ENCODE results near the gene CHRDL1.

GRCh38 chrX:110675886-110676285 lies 119.7 kb downstream of the CHRDL1 start:
- TF ChIP-seq POLR2A (IDR thresholded peaks at IDR 0.05; ENCODE audit: insufficient read depth in 1 of 2, low read depth in 2 of 2, low read length in 2 of 2) (no peak), POLR2AphosphoS5 (IDR thresholded peaks at IDR 0.05; ENCODE audit: low read depth, low read length) (no peak), SMC3 (IDR thresholded peaks at IDR 0.05; ENCODE audit: low read length) (no peak), TAF15 (IDR thresholded peaks at IDR 0.05; ENCODE audit: low read depth, low read length, poor library complexity, severe bottlenecking) (no peak), FOXA1 (IDR thresholded peaks at IDR 0.05) (no peak), FOXA1 (CRISPR knock-in tag; IDR thresholded peaks at IDR 0.05) (no peak), RAD21 (CRISPR knock-in tag; IDR thresholded peaks at IDR 0.05) (no peak), RBAK (CRISPR knock-in tag; IDR thresholded peaks at IDR 0.05) (no peak), KMT2A (CRISPR knock-in tag; IDR thresholded peaks at IDR 0.05) (no peak), CTCF (CRISPR knock-in tag; IDR thresholded peaks at IDR 0.05) (no peak), ATF7 (IDR thresholded peaks at IDR 0.05) (no peak), ATF7 (CRISPR knock-in tag; IDR thresholded peaks at IDR 0.05) (no peak), RFX5 (IDR thresholded peaks at IDR 0.05; ENCODE audit: low read depth, low read length) (no peak), HDAC2 (CRISPR knock-in tag; IDR thresholded peaks at IDR 0.05) (no peak)
- TF ChIP-seq, protein P1, sequence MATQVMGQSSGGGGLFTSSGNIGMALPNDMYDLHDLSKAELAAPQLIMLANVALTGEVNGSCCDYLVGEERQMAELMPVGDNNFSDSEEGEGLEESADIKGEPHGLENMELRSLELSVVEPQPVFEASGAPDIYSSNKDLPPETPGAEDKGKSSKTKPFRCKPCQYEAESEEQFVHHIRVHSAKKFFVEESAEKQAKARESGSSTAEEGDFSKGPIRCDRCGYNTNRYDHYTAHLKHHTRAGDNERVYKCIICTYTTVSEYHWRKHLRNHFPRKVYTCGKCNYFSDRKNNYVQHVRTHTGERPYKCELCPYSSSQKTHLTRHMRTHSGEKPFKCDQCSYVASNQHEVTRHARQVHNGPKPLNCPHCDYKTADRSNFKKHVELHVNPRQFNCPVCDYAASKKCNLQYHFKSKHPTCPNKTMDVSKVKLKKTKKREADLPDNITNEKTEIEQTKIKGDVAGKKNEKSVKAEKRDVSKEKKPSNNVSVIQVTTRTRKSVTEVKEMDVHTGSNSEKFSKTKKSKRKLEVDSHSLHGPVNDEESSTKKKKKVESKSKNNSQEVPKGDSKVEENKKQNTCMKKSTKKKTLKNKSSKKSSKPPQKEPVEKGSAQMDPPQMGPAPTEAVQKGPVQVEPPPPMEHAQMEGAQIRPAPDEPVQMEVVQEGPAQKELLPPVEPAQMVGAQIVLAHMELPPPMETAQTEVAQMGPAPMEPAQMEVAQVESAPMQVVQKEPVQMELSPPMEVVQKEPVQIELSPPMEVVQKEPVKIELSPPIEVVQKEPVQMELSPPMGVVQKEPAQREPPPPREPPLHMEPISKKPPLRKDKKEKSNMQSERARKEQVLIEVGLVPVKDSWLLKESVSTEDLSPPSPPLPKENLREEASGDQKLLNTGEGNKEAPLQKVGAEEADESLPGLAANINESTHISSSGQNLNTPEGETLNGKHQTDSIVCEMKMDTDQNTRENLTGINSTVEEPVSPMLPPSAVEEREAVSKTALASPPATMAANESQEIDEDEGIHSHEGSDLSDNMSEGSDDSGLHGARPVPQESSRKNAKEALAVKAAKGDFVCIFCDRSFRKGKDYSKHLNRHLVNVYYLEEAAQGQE (IDR thresholded peaks at IDR 0.05; ENCODE audit: borderline replicate concordance in 1 of 2, low read depth in 1 of 2, low read length in 2 of 2) = no peak
